Measurements from ENCODE around the gene PIM2.

DNA sequence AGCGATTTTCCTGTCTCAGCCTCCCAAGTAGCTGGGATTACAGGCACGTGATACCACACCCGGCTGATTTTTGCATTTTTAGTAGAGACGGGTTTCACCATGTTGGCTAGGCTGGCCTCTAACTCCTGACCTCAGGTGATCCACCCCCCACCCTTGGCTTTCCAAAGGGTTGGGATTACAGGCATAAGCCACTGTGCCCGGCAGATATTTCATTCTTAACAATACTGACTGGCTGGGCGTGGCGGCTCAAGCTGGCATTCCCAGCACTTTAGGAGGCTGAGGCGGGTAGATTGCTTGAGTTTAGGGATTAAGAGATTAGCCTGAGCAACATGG is 19.8 kb downstream of the PIM2 start:
- no peak for TF ChIP-seq POLR2A (IDR thresholded peaks at IDR 0.05)
- TF ChIP-seq, protein P1, sequence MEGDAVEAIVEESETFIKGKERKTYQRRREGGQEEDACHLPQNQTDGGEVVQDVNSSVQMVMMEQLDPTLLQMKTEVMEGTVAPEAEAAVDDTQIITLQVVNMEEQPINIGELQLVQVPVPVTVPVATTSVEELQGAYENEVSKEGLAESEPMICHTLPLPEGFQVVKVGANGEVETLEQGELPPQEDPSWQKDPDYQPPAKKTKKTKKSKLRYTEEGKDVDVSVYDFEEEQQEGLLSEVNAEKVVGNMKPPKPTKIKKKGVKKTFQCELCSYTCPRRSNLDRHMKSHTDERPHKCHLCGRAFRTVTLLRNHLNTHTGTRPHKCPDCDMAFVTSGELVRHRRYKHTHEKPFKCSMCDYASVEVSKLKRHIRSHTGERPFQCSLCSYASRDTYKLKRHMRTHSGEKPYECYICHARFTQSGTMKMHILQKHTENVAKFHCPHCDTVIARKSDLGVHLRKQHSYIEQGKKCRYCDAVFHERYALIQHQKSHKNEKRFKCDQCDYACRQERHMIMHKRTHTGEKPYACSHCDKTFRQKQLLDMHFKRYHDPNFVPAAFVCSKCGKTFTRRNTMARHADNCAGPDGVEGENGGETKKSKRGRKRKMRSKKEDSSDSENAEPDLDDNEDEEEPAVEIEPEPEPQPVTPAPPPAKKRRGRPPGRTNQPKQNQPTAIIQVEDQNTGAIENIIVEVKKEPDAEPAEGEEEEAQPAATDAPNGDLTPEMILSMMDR (IDR thresholded peaks at IDR 0.05): no peak
